ENCODE results near the gene TSC2. TPM values are rescaled to one million over a fixed set of nuclear protein-coding genes. Genes with fewer than 3 reads are reported as not detected.

The TSC2 gene
- total and polyA plus RNA-seq, 2 of the 13 experiments (the other 11 are each of a cell fraction or from before 2014, with no cell fraction given), result 19.6 to 40.4 TPM

DNA sequence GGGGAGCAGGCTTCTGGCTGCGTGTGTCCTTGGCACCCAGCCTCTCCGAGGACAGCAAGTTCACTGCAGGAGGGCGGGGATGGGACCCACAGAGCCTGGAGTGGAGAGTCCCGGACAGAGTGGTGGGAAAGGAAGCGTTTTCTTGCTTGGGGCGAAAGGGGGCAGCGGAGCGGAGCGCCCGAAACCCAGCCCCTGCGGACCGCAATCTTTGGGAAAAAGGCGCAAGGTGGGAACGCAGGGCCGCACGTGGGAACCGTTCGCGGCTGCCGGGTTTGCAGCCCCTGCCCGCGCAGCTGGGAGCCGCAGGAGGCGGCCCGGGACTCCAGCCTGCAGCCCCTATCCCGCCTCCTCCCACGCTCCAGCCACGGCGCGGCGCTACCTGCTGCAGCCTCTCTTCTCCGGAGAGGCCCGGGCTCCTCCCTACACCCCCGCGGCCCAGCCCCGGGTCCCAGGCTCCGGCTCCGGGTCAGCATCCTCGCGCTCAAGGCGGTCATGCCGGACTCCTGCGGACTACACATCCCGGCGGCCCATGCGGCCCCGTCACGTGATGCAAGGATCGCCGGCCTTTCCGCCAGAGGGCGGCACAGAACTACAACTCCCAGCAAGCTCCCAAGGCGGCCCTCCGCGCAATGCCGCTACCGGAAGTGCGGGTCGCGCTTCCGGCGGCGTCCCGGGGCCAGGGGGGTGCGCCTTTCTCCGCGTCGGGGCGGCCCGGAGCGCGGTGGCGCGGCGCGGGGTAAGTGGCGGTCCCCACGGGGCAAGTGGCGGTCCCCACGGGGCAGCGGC, at the start of gene TSC2, which contains the start of gene NTHL1 (continued):
- TF ChIP-seq, protein P1, sequence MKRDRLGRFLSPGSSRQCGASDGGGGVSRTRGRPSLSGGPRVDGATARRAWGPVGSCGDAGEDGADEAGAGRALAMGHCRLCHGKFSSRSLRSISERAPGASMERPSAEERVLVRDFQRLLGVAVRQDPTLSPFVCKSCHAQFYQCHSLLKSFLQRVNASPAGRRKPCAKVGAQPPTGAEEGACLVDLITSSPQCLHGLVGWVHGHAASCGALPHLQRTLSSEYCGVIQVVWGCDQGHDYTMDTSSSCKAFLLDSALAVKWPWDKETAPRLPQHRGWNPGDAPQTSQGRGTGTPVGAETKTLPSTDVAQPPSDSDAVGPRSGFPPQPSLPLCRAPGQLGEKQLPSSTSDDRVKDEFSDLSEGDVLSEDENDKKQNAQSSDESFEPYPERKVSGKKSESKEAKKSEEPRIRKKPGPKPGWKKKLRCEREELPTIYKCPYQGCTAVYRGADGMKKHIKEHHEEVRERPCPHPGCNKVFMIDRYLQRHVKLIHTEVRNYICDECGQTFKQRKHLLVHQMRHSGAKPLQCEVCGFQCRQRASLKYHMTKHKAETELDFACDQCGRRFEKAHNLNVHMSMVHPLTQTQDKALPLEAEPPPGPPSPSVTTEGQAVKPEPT (CRISPR knock-in tag; IDR thresholded peaks at IDR 0.05; ENCODE audit: low read depth), result no peak
- TF ChIP-seq, protein P2, sequence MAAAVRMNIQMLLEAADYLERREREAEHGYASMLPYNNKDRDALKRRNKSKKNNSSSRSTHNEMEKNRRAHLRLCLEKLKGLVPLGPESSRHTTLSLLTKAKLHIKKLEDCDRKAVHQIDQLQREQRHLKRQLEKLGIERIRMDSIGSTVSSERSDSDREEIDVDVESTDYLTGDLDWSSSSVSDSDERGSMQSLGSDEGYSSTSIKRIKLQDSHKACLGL (CRISPR knock-in tag; IDR thresholded peaks at IDR 0.05), result peak; percentile 84
- TF ChIP-seq HNRNPH1 (optimal IDR thresholded peaks at IDR 0.05; ENCODE audit: low read depth, low read length) (no peak), CEBPG (CRISPR knock-in tag; IDR thresholded peaks at IDR 0.05) (peak; percentile 72), ZFP37 (CRISPR knock-in tag; IDR thresholded peaks at IDR 0.05; ENCODE audit: borderline replicate concordance) (no peak), ZBTB7B (CRISPR knock-in tag; IDR thresholded peaks at IDR 0.05) (peak; percentile 40; the same call in 1 of the 2 replicates), BRD4 (CRISPR knock-in tag; IDR thresholded peaks at IDR 0.05) (no peak), GTF3A (CRISPR knock-in tag; conservative IDR thresholded peaks at IDR 0.05) (peak; percentile 93; the same call in 1 of the 2 replicates), ZNF207 (IDR thresholded peaks at IDR 0.05; ENCODE audit: borderline replicate concordance) (no peak; the same call in 1 of the 2 replicates), MTA1 (CRISPR knock-in tag; IDR thresholded peaks at IDR 0.05; ENCODE audit: borderline replicate concordance) (no peak), ZNF101 (CRISPR knock-in tag; IDR thresholded peaks at IDR 0.05; ENCODE audit: borderline replicate concordance, low read depth) (no peak), KLF13 (CRISPR knock-in tag; IDR thresholded peaks at IDR 0.05) (no peak), ZNF431 (CRISPR knock-in tag; IDR thresholded peaks at IDR 0.05; ENCODE audit: borderline replicate concordance, low read depth) (no peak), BRF2 (CRISPR knock-in tag; IDR thresholded peaks at IDR 0.05) (no peak), THAP7 (CRISPR knock-in tag; IDR thresholded peaks at IDR 0.05) (no peak), HIVEP1 (CRISPR knock-in tag; IDR thresholded peaks at IDR 0.05) (peak; percentile 28; the same call in 1 of the 2 replicates), KDM5B (CRISPR knock-in tag; IDR thresholded peaks at IDR 0.05; ENCODE audit: borderline replicate concordance) (peak; percentile 81; the same call in 1 of the 2 replicates), GMEB2 (CRISPR knock-in tag; IDR thresholded peaks at IDR 0.05; ENCODE audit: low read depth) (peak; percentile 89)
- TF ChIP-seq, protein P3, sequence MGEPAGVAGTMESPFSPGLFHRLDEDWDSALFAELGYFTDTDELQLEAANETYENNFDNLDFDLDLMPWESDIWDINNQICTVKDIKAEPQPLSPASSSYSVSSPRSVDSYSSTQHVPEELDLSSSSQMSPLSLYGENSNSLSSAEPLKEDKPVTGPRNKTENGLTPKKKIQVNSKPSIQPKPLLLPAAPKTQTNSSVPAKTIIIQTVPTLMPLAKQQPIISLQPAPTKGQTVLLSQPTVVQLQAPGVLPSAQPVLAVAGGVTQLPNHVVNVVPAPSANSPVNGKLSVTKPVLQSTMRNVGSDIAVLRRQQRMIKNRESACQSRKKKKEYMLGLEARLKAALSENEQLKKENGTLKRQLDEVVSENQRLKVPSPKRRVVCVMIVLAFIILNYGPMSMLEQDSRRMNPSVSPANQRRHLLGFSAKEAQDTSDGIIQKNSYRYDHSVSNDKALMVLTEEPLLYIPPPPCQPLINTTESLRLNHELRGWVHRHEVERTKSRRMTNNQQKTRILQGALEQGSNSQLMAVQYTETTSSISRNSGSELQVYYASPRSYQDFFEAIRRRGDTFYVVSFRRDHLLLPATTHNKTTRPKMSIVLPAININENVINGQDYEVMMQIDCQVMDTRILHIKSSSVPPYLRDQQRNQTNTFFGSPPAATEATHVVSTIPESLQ (CRISPR knock-in tag; conservative IDR thresholded peaks at IDR 0.05), result no peak
